HG03558 (cell line): ENCODE measurements around the gene PLCH1.

Experiments
- ATAC-seq: cut with Tn5 transposase; IDR thresholded peaks from one replicate; pipeline ENCODE4 v1.9.1; 2021; ENCODE audit warnings: moderate number of reproducible peaks; ENCODE audit not compliant: unreplicated experiment; ENCODE audit errors: extremely low read depth

The PLCH1 gene

GRCh38 chr3:155364492-155364891 lies 380.4 kb downstream of the PLCH1 start:
- no peak for ATAC-seq

GRCh38 chr3:155363690-155364070 lies 381.2 kb downstream of the PLCH1 start:
- ATAC-seq, result no peak

- no peak for ATAC-seq
Observed at GRCh38 chr3:155362808-155363689, 381.8 kb downstream of the PLCH1 start.

- no peak for ATAC-seq
Observed at GRCh38 chr3:155360281-155360680, 384.6 kb downstream of the PLCH1 start.

- no peak for ATAC-seq
Observed at GRCh38 chr3:155356594-155357370, 388.1 kb downstream of the PLCH1 start.

- no peak for ATAC-seq
Observed at GRCh38 chr3:155354658-155355057, 390.2 kb downstream of the PLCH1 start.

- ATAC-seq, result no peak
Observed at GRCh38 chr3:155352900-155353490, 391.9 kb downstream of the PLCH1 start.

- ATAC-seq, result no peak
Observed at GRCh38 chr3:155350571-155350970, 394.3 kb downstream of the PLCH1 start.

- no peak for ATAC-seq
Observed at GRCh38 chr3:155347901-155348300, 397.0 kb downstream of the PLCH1 start.

- no peak for ATAC-seq
Observed at GRCh38 chr3:155342344-155342743, 402.5 kb downstream of the PLCH1 start.

GRCh38 chr3:155339052-155339451 lies 405.8 kb downstream of the PLCH1 start:
- ATAC-seq, result no peak

- no peak for ATAC-seq
Observed at GRCh38 chr3:155335724-155336354, 409.0 kb downstream of the PLCH1 start.

GRCh38 chr3:155334914-155335723 lies 409.8 kb downstream of the PLCH1 start:
- peak; percentile 93 for ATAC-seq

- ATAC-seq, result no peak
Observed at GRCh38 chr3:155334215-155334913, 410.5 kb downstream of the PLCH1 start.

GRCh38 chr3:155332716-155333115 lies 412.2 kb downstream of the PLCH1 start:
- no peak for ATAC-seq

- no peak for ATAC-seq
Observed at GRCh38 chr3:155331078-155331477, 413.8 kb downstream of the PLCH1 start.

GRCh38 chr3:155330370-155330769 lies 414.5 kb downstream of the PLCH1 start:
- no peak for ATAC-seq

- ATAC-seq, result no peak
Observed at GRCh38 chr3:155329513-155330048, 415.3 kb downstream of the PLCH1 start.

- ATAC-seq, result no peak
Observed at GRCh38 chr3:155327871-155328270, 417.0 kb downstream of the PLCH1 start.
